Measurements from ENCODE around the gene C16orf95.

The C16orf95 gene

GRCh38 chr16:87316450-87316922, 706 bp downstream of the C16orf95 start:
- no peak for DNase-seq (ENCODE audit: low read depth)

GRCh38 chr16:87314990-87315420, 2.2 kb downstream of the C16orf95 start:
- no peak for DNase-seq (ENCODE audit: low read depth)

GRCh38 chr16:87312008-87312407, 5.2 kb downstream of the C16orf95 start:
- DNase-seq (ENCODE audit: low read depth): no peak

GRCh38 chr16:87311387-87311786, 5.8 kb downstream of the C16orf95 start:
- DNase-seq (ENCODE audit: low read depth): no peak

GRCh38 chr16:87310610-87311009, 6.6 kb downstream of the C16orf95 start:
- DNase-seq (ENCODE audit: low read depth): no peak

GRCh38 chr16:87309620-87310525, 7.3 kb downstream of the C16orf95 start:
- DNase-seq (ENCODE audit: low read depth): no peak

GRCh38 chr16:87308826-87309225, 8.4 kb downstream of the C16orf95 start:
- DNase-seq (ENCODE audit: low read depth): no peak

GRCh38 chr16:87306516-87306915, 10.7 kb downstream of the C16orf95 start:
- no peak for DNase-seq (ENCODE audit: low read depth)

GRCh38 chr16:87305505-87306391, 11.4 kb downstream of the C16orf95 start:
- no peak for DNase-seq (ENCODE audit: low read depth)

GRCh38 chr16:87304951-87305350, 12.2 kb downstream of the C16orf95 start:
- DNase-seq (ENCODE audit: low read depth): no peak

- DNase-seq (ENCODE audit: low read depth): no peak
Measured at GRCh38 chr16:87303962-87304521, 13.2 kb downstream of the C16orf95 start.

- DNase-seq (ENCODE audit: low read depth): no peak
Measured at GRCh38 chr16:87303431-87303930, 13.7 kb downstream of the C16orf95 start.

- DNase-seq (ENCODE audit: low read depth): no peak
Measured at GRCh38 chr16:87298857-87299465, 18.2 kb downstream of the C16orf95 start.

GRCh38 chr16:87297918-87298631, 19.1 kb downstream of the C16orf95 start:
- no peak for DNase-seq (ENCODE audit: low read depth)

GRCh38 chr16:87297407-87297806, 19.8 kb downstream of the C16orf95 start:
- DNase-seq (ENCODE audit: low read depth): no peak

GRCh38 chr16:87295661-87296531, 21.3 kb downstream of the C16orf95 start:
- no peak for DNase-seq (ENCODE audit: low read depth)

- no peak for DNase-seq (ENCODE audit: low read depth)
Measured at GRCh38 chr16:87295259-87295658, 21.9 kb downstream of the C16orf95 start.

GRCh38 chr16:87293990-87294389, 23.2 kb downstream of the C16orf95 start:
- DNase-seq (ENCODE audit: low read depth): no peak

GRCh38 chr16:87291944-87292343, 25.2 kb downstream of the C16orf95 start:
- DNase-seq (ENCODE audit: low read depth): no peak

- DNase-seq (ENCODE audit: low read depth): no peak
Measured at GRCh38 chr16:87288753-87289362, 28.3 kb downstream of the C16orf95 start.

Measured in HS-27A (cell line).